ENCODE results near the gene TMEM26. TPM values are rescaled to one million over a fixed set of nuclear protein-coding genes. Genes with fewer than 3 reads are reported as not detected.

TMEM26 gene
- total and polyA plus RNA-seq, 2 experiments from 2014 or later, result 1.0 to 1.9 TPM

GRCh38 chr10:61397175-61397986 is 55.8 kb downstream of the TMEM26 start:
- peaks cover 2% of the 10 kb centered on the region; the same call in 1 of the 3 replicates for H3K9me3 Mint-ChIP-seq

More at GRCh38 chr10:61397175-61397986, 55.8 kb downstream of the TMEM26 start:
- Histone ChIP-seq H3F3A (replicated peaks; ENCODE audit: low read depth) (no peaks in the 10 kb centered on the region), H3K36me3 (ENCODE audit: insufficient read depth) (no peaks in the 10 kb centered on the region), H3K4me3 (no peak overlapping the region), H3K27ac (ENCODE audit: low read depth) (no peak overlapping the region), H3K9me2 (ENCODE audit: insufficient read depth) (no peaks in the 10 kb centered on the region; the same call in none of the 2 replicates), H2AFZ (no peak overlapping the region), H3K79me2 (replicated peaks; ENCODE audit: insufficient read depth) (no peaks in the 10 kb centered on the region), H3K27me3 (ENCODE audit: insufficient read depth) (no peaks in the 10 kb centered on the region), H3K4me2 (no peak overlapping the region), H3K4me1 (ENCODE audit: insufficient read depth) (no peaks in the 10 kb centered on the region), H4K20me1 (replicated peaks; ENCODE audit: insufficient read depth) (no peaks in the 10 kb centered on the region)
- no peak for TF ChIP-seq ETS1 (IDR thresholded peaks at IDR 0.05)
- no peak for TF ChIP-seq POLR2AphosphoS5 (IDR thresholded peaks at IDR 0.05; ENCODE audit: low read depth)
- no peak for TF ChIP-seq NANOG (IDR thresholded peaks at IDR 0.05; ENCODE audit: borderline replicate concordance)
- TF ChIP-seq, protein P1, sequence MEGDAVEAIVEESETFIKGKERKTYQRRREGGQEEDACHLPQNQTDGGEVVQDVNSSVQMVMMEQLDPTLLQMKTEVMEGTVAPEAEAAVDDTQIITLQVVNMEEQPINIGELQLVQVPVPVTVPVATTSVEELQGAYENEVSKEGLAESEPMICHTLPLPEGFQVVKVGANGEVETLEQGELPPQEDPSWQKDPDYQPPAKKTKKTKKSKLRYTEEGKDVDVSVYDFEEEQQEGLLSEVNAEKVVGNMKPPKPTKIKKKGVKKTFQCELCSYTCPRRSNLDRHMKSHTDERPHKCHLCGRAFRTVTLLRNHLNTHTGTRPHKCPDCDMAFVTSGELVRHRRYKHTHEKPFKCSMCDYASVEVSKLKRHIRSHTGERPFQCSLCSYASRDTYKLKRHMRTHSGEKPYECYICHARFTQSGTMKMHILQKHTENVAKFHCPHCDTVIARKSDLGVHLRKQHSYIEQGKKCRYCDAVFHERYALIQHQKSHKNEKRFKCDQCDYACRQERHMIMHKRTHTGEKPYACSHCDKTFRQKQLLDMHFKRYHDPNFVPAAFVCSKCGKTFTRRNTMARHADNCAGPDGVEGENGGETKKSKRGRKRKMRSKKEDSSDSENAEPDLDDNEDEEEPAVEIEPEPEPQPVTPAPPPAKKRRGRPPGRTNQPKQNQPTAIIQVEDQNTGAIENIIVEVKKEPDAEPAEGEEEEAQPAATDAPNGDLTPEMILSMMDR (conservative IDR thresholded peaks at IDR 0.05; ENCODE audit: low read depth in 2 of 2), result no peak
- TF ChIP-seq, protein P2, sequence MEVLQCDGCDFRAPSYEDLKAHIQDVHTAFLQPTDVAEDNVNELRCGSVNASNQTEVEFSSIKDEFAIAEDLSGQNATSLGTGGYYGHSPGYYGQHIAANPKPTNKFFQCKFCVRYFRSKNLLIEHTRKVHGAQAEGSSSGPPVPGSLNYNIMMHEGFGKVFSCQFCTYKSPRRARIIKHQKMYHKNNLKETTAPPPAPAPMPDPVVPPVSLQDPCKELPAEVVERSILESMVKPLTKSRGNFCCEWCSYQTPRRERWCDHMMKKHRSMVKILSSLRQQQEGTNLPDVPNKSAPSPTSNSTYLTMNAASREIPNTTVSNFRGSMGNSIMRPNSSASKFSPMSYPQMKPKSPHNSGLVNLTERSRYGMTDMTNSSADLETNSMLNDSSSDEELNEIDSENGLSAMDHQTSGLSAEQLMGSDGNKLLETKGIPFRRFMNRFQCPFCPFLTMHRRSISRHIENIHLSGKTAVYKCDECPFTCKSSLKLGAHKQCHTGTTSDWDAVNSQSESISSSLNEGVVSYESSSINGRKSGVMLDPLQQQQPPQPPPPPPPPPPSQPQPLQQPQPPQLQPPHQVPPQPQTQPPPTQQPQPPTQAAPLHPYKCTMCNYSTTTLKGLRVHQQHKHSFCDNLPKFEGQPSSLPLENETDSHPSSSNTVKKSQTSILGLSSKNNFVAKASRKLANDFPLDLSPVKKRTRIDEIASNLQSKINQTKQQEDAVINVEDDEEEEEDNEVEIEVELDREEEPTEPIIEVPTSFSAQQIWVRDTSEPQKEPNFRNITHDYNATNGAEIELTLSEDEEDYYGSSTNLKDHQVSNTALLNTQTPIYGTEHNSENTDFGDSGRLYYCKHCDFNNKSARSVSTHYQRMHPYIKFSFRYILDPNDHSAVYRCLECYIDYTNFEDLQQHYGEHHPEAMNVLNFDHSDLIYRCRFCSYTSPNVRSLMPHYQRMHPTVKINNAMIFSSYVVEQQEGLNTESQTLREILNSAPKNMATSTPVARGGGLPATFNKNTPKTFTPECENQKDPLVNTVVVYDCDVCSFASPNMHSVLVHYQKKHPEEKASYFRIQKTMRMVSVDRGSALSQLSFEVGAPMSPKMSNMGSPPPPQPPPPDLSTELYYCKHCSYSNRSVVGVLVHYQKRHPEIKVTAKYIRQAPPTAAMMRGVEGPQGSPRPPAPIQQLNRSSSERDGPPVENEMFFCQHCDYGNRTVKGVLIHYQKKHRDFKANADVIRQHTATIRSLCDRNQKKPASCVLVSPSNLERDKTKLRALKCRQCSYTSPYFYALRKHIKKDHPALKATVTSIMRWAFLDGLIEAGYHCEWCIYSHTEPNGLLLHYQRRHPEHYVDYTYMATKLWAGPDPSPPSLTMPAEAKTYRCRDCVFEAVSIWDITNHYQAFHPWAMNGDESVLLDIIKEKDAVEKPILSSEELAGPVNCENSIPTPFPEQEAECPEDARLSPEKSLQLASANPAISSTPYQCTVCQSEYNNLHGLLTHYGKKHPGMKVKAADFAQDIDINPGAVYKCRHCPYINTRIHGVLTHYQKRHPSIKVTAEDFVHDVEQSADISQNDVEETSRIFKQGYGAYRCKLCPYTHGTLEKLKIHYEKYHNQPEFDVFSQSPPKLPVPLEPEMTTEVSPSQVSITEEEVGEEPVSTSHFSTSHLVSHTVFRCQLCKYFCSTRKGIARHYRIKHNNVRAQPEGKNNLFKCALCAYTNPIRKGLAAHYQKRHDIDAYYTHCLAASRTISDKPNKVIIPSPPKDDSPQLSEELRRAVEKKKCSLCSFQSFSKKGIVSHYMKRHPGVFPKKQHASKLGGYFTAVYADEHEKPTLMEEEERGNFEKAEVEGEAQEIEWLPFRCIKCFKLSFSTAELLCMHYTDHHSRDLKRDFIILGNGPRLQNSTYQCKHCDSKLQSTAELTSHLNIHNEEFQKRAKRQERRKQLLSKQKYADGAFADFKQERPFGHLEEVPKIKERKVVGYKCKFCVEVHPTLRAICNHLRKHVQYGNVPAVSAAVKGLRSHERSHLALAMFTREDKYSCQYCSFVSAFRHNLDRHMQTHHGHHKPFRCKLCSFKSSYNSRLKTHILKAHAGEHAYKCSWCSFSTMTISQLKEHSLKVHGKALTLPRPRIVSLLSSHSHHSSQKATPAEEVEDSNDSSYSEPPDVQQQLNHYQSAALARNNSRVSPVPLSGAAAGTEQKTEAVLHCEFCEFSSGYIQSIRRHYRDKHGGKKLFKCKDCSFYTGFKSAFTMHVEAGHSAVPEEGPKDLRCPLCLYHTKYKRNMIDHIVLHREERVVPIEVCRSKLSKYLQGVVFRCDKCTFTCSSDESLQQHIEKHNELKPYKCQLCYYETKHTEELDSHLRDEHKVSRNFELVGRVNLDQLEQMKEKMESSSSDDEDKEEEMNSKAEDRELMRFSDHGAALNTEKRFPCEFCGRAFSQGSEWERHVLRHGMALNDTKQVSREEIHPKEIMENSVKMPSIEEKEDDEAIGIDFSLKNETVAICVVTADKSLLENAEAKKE (CRISPR knock-in tag; IDR thresholded peaks at IDR 0.05), result no peak
- TF ChIP-seq JUNB (IDR thresholded peaks at IDR 0.05; ENCODE audit: unreplicated experiment), result no peak
- TF ChIP-seq ZNF331 (CRISPR knock-in tag; IDR thresholded peaks at IDR 0.05; ENCODE audit: low read depth), result no peak
- TF ChIP-seq, protein P3, sequence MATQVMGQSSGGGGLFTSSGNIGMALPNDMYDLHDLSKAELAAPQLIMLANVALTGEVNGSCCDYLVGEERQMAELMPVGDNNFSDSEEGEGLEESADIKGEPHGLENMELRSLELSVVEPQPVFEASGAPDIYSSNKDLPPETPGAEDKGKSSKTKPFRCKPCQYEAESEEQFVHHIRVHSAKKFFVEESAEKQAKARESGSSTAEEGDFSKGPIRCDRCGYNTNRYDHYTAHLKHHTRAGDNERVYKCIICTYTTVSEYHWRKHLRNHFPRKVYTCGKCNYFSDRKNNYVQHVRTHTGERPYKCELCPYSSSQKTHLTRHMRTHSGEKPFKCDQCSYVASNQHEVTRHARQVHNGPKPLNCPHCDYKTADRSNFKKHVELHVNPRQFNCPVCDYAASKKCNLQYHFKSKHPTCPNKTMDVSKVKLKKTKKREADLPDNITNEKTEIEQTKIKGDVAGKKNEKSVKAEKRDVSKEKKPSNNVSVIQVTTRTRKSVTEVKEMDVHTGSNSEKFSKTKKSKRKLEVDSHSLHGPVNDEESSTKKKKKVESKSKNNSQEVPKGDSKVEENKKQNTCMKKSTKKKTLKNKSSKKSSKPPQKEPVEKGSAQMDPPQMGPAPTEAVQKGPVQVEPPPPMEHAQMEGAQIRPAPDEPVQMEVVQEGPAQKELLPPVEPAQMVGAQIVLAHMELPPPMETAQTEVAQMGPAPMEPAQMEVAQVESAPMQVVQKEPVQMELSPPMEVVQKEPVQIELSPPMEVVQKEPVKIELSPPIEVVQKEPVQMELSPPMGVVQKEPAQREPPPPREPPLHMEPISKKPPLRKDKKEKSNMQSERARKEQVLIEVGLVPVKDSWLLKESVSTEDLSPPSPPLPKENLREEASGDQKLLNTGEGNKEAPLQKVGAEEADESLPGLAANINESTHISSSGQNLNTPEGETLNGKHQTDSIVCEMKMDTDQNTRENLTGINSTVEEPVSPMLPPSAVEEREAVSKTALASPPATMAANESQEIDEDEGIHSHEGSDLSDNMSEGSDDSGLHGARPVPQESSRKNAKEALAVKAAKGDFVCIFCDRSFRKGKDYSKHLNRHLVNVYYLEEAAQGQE (IDR thresholded peaks at IDR 0.05; ENCODE audit: unreplicated experiment), result no peak
- TF ChIP-seq ZNF114 (CRISPR knock-in tag; IDR thresholded peaks at IDR 0.05), result no peak
- DNase-seq (ENCODE audit: low spot score), result no peak
- no peak overlapping the region for H3K4me3 Mint-ChIP-seq
- H3K36me3 Mint-ChIP-seq (ENCODE audit: low read depth), result no peaks in the 10 kb centered on the region
- no peak for ATAC-seq
- H3K27ac Mint-ChIP-seq, result no peak overlapping the region
- H3K27me3 Mint-ChIP-seq (ENCODE audit: insufficient read depth, low read depth, poor library complexity), result no peaks in the 10 kb centered on the region
- H3K4me1 Mint-ChIP-seq, result peaks cover 4% of the 10 kb centered on the region; the same call in 2 of the 3 replicates

Measured in GM23338 (cell line).